ENCODE measurements around the gene TANGO6.

- no peak for TF ChIP-seq EP300 (IDR thresholded peaks at IDR 0.05)
- no peak for TF ChIP-seq CTCF (IDR thresholded peaks at IDR 0.05)
These were observed 233.9 kb downstream of the TANGO6 start for GRCh38 chr16:69077251-69077650.

Data from ovary (tissue), 3 donors.